Fibroblast of lung (primary cell): Measurements from ENCODE around the gene DLX4. TPM values are rescaled to one million over a fixed set of nuclear protein-coding genes. Genes with fewer than 3 reads are reported as not detected.
A peak's percentile ranks its signal among the peaks of the same experiment; 100 is the strongest.

Source experiments
- DNase-seq, 2 donors: peaks; one replicate each; pipeline versions ENCODE4 v3.0.0 to v3.0.0-alpha.2; 2010; ENCODE audit warnings: low read depth in 2 of 2
- H2AFZ ChIP-seq: 2 replicates; pipeline ENCODE4 v1.5.1; 2012; ENCODE audit warnings: low read length, control low read depth, inconsistent platforms
- H3K27ac ChIP-seq: 2 replicates; pipeline ENCODE4 v1.5.1; 2011; ENCODE audit warnings: low read length, control low read depth; ENCODE audit not compliant: insufficient read depth
- H3K27me3 ChIP-seq: 2 replicates; pipeline ENCODE4 v1.5.1; 2011; ENCODE audit warnings: mild to moderate bottlenecking, low read length; ENCODE audit not compliant: control insufficient read depth, insufficient read depth
- H3K36me3 ChIP-seq: 2 replicates; pipeline ENCODE4 v1.5.1; 2011; ENCODE audit warnings: low read length; ENCODE audit not compliant: control insufficient read depth, insufficient read depth
- H3K4me1 ChIP-seq: 2 replicates; pipeline ENCODE4 v1.5.1; 2011; ENCODE audit warnings: low read length; ENCODE audit not compliant: control insufficient read depth, insufficient read depth; ENCODE audit errors: extremely low read depth
- H3K4me2 ChIP-seq: 2 replicates; pipeline ENCODE4 v1.5.1; 2011; ENCODE audit warnings: low read length, control low read depth; ENCODE audit not compliant: insufficient read depth; ENCODE audit errors: extremely low read depth
- H3K4me3 ChIP-seq, 4 experiments: fragments of 200-600 bp in 1 of 4; sonication (generic) in 1 of 4; replicated peaks in 1 of 4; 2 replicates each; pipeline ENCODE4 v1.5.1; 2011 to 2016; ENCODE audit warnings: low read length in 4 of 4, low read depth in 3 of 4, mild to moderate bottlenecking in 3 of 4, control low read depth in 2 of 4, inconsistent platforms in 1 of 4, mixed read lengths in 1 of 4; ENCODE audit not compliant: insufficient read depth in 1 of 4; ENCODE audit errors: control extremely low read depth in 1 of 4
- H3K79me2 ChIP-seq: 2 replicates; pipeline ENCODE4 v1.5.1; 2012; ENCODE audit warnings: mild to moderate bottlenecking, low read length, inconsistent platforms; ENCODE audit not compliant: control insufficient read depth, insufficient read depth
- H3K9ac ChIP-seq: 2 replicates; pipeline ENCODE4 v1.5.1; 2011; ENCODE audit warnings: mild to moderate bottlenecking, low read length, control low read depth; ENCODE audit not compliant: insufficient read depth
- H3K9me3 ChIP-seq: 2 replicates; pipeline ENCODE4 v1.5.1; 2012; ENCODE audit warnings: low read depth, low read length; ENCODE audit not compliant: control insufficient read depth, insufficient read depth
- H4K20me1 ChIP-seq: 2 replicates; pipeline ENCODE4 v1.5.1; 2011; ENCODE audit warnings: low read length; ENCODE audit not compliant: control insufficient read depth, insufficient read depth; ENCODE audit errors: extremely low read depth
- EZH2 ChIP-seq: IDR thresholded peaks from 2 replicates; pipeline ENCODE4 v1.5.1; 2012; ENCODE audit warnings: low read length, control low read depth, mild to moderate bottlenecking; ENCODE audit errors: missing control alignments
- polyA plus RNA-seq, 2 donors: library from polyadenylated mRNA; depleted of rRNA in 1 of 2; stranded (reverse) in 1 of 2; unstranded in 1 of 2; fragments of >200 nt; gene quantifications; 2 replicates each; pipeline ENCODE4 v1.2.1, GENCODE V29; 2011 to 2012; ENCODE audit warnings: missing spikeins in 1 of 2
- total RNA-seq: library from RNA; depleted of rRNA; stranded (reverse); fragments of >200 nt; gene quantifications from 2 replicates; pipeline ENCODE4 v1.2.1, GENCODE V29; 2014
- TF ChIP-seq, protein P1 (sequence below), 2 donors: IDR thresholded peaks in 1 of 2; conservative IDR thresholded peaks in 1 of 2; 1 replicate in 1 of 2; 2 replicates in 1 of 2; pipeline ENCODE4 v1.5.1; 2011 to 2012; ENCODE audit warnings: low read length in 2 of 2, control low read depth in 1 of 2, inconsistent platforms in 1 of 2, low read depth in 1 of 2, mild to moderate bottlenecking in 1 of 2

DLX4 gene
- total and polyA plus RNA-seq, 2 donors (not counting 1 experiment from before 2014, with no cell fraction given) = not detected

DNA sequence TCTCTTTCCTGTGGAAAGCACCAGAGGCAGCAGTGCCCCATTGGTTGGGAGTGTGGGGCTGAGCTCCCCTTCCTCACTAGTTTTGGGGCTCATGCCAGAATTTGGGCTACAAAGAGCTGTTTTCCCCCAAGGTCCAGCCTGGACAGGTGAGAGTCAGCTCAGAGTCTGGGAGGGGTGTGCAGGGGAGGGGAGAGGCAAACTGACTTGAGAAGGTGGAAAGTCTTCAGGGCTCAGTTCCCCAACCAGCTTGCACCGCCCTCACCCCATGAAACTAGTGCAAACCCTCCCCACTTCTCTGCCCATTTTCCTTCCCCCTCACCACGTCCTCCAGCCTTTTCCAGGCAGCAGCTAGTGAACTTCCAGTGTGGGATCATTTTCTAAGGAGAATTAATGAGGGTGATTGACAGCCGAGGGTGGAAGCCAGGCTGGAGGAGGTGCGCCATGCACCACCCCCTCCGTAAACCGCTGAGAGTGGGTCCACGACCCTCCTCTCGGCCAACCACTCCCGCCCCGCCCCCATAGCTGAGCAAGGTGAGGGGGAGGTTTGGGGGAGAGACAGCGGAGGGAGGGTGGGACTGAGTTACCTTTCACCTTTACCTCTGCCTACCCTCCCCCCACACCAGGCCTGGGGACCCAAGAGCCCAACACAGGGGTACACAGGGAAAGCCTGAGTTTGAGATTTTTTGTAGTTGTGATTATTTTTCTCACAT is 6.2 kb upstream of the DLX4 start:
- Histone ChIP-seq H3K79me2 (no peaks in the 10 kb centered on the region), H3K27me3 (peaks cover 55% of the 10 kb centered on the region), H2AFZ (no peak overlapping the region), H3K4me3 (no peak overlapping the region), H3K4me1 (no peaks in the 10 kb centered on the region), H3K36me3 (no peaks in the 10 kb centered on the region), H3K9me3 (no peaks in the 10 kb centered on the region), H3K27ac (no peak overlapping the region), H3K9ac (no peak overlapping the region), H3K4me2 (no peak overlapping the region), H4K20me1 (no peaks in the 10 kb centered on the region)
- TF ChIP-seq, protein P1, sequence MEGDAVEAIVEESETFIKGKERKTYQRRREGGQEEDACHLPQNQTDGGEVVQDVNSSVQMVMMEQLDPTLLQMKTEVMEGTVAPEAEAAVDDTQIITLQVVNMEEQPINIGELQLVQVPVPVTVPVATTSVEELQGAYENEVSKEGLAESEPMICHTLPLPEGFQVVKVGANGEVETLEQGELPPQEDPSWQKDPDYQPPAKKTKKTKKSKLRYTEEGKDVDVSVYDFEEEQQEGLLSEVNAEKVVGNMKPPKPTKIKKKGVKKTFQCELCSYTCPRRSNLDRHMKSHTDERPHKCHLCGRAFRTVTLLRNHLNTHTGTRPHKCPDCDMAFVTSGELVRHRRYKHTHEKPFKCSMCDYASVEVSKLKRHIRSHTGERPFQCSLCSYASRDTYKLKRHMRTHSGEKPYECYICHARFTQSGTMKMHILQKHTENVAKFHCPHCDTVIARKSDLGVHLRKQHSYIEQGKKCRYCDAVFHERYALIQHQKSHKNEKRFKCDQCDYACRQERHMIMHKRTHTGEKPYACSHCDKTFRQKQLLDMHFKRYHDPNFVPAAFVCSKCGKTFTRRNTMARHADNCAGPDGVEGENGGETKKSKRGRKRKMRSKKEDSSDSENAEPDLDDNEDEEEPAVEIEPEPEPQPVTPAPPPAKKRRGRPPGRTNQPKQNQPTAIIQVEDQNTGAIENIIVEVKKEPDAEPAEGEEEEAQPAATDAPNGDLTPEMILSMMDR (conservative IDR thresholded peaks at IDR 0.05 in 1 of 2, IDR thresholded peaks at IDR 0.05 in 1 of 2; ENCODE audit: low read depth in 1 of 2, low read length in 2 of 2) = no peak
- no peak for TF ChIP-seq EZH2
- DNase-seq = no peak

DNA sequence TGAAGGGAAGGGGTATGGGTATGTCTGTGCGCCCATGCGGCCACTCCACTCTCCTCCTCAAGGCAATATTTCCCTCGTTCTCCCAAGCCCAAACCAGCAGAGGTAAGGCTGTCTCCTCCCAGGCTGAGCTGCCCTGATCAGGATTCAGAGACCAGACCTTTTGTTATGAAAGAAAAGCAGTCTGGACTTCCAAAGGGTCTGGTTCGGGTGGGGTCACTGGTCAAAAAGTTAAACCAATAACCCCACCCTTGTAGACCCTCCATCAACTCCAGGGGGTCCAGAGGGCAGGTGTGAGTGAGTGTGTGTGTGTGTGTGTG is 5.7 kb upstream of the DLX4 start:
- Histone ChIP-seq H3K4me3 (no peak overlapping the region), H3K4me2 (no peak overlapping the region), H3K9me3 (no peaks in the 10 kb centered on the region), H4K20me1 (no peaks in the 10 kb centered on the region), H2AFZ (no peak overlapping the region), H3K36me3 (no peaks in the 10 kb centered on the region), H3K27me3 (peaks cover 61% of the 10 kb centered on the region), H3K79me2 (no peaks in the 10 kb centered on the region), H3K9ac (no peak overlapping the region), H3K4me1 (peaks cover under 1% of the 10 kb centered on the region), H3K27ac (no peak overlapping the region)
- DNase-seq = no peak
- no peak for TF ChIP-seq EZH2
- TF ChIP-seq, protein P1 (conservative IDR thresholded peaks at IDR 0.05 in 1 of 2, IDR thresholded peaks at IDR 0.05 in 1 of 2; ENCODE audit: low read depth in 1 of 2, low read length in 2 of 2) = no peak

DNA sequence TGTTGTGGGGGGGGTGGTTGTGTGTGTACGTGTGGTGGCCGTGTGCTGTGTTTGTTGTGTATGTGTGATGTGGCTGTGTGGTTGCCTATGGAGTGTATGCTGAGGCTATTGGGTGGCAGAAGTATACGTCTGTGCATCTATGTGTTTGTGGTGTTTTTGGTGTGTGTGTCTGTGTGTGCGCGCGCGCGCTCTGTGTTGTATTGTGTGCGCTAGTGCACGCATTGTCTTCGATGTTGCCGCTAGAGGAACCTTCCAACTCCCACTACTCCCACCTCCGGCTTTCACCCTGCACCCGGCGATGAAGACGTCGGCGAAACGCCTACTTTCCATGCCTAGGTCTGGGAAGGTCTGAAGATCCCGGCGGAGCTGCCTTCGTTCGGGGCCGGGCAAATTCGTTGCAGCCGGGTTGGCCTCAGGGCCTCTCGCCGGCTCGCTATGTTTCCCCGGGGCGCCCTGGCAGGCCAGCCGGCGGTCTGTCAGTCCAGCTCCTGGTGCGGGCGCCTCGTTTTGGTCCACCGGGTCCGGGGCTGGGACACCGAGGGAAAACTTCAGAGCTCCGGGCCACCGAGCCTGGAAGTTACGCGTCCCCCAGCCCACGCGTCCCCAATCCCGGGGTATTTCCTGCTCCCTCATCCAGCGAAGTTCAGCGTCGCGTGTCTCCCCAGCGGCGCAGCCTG is 5.2 kb upstream of the DLX4 start:
- no peak overlapping the region for H3K27ac ChIP-seq
- no peaks in the 10 kb centered on the region for H4K20me1 ChIP-seq
- H2AFZ ChIP-seq = no peak overlapping the region
- H3K36me3 ChIP-seq = no peaks in the 10 kb centered on the region
- no peak overlapping the region for H3K4me2 ChIP-seq
- no peaks in the 10 kb centered on the region for H3K79me2 ChIP-seq
- DNase-seq = no peak
- H3K4me3 ChIP-seq = no peak overlapping the region
- H3K9me3 ChIP-seq = no peaks in the 10 kb centered on the region
- peaks cover 4% of the 10 kb centered on the region for H3K4me1 ChIP-seq
- H3K9ac ChIP-seq = no peak overlapping the region
- peak; percentile 81 for TF ChIP-seq EZH2
- TF ChIP-seq, protein P1 (conservative IDR thresholded peaks at IDR 0.05 in 1 of 2, IDR thresholded peaks at IDR 0.05 in 1 of 2; ENCODE audit: low read depth in 1 of 2, low read length in 2 of 2) = no peak
- H3K27me3 ChIP-seq = peaks cover 65% of the 10 kb centered on the region
